ENCODE results near the gene UBTD1.
A peak's percentile ranks its signal among the peaks of the same experiment; 100 is the strongest.

UBTD1 gene

GRCh38 chr10:97577701-97578100 is 79.0 kb downstream of the UBTD1 start:
- DNase-seq = no peak
- TF ChIP-seq POLR2A (IDR thresholded peaks at IDR 0.05; ENCODE audit: low read length) (no peak), GATA1 (IDR thresholded peaks at IDR 0.05; ENCODE audit: low read depth, low read length) (no peak)

- TF ChIP-seq GATA1 (IDR thresholded peaks at IDR 0.05; ENCODE audit: low read depth, low read length) (no peak), POLR2A (IDR thresholded peaks at IDR 0.05; ENCODE audit: low read length) (no peak)
- DNase-seq = no peak
Measured at GRCh38 chr10:97578171-97578844, 79.6 kb downstream of the UBTD1 start.

- TF ChIP-seq POLR2A (IDR thresholded peaks at IDR 0.05; ENCODE audit: low read length) = no peak
- TF ChIP-seq GATA1 (IDR thresholded peaks at IDR 0.05; ENCODE audit: low read depth, low read length) = no peak
- no peak for DNase-seq
Measured at GRCh38 chr10:97580421-97581367, 82.0 kb downstream of the UBTD1 start.

- TF ChIP-seq POLR2A (IDR thresholded peaks at IDR 0.05; ENCODE audit: low read length) (no peak), GATA1 (IDR thresholded peaks at IDR 0.05; ENCODE audit: low read depth, low read length) (no peak)
- DNase-seq = no peak
Measured at GRCh38 chr10:97582169-97582568, 83.4 kb downstream of the UBTD1 start.

GRCh38 chr10:97583476-97583875 is 84.8 kb downstream of the UBTD1 start:
- no peak for TF ChIP-seq GATA1 (IDR thresholded peaks at IDR 0.05; ENCODE audit: low read depth, low read length)
- TF ChIP-seq POLR2A (IDR thresholded peaks at IDR 0.05; ENCODE audit: low read length) = no peak
- DNase-seq = no peak

GRCh38 chr10:97584060-97584797 is 85.5 kb downstream of the UBTD1 start, which contains the start of gene HOGA1:
Gene HOGA1 (plus strand): TSS chr10:97584389. CDS start chr10:97584704, 315 bp downstream.
- no peak for DNase-seq
- TF ChIP-seq POLR2A (IDR thresholded peaks at IDR 0.05; ENCODE audit: low read length) = no peak
- TF ChIP-seq GATA1 (IDR thresholded peaks at IDR 0.05; ENCODE audit: low read depth, low read length) = no peak

GRCh38 chr10:97584798-97585438 is 86.2 kb downstream of the UBTD1 start:
- TF ChIP-seq GATA1 (IDR thresholded peaks at IDR 0.05; ENCODE audit: low read depth, low read length) (no peak), POLR2A (IDR thresholded peaks at IDR 0.05; ENCODE audit: low read length) (no peak)
- no peak for DNase-seq

- no peak for DNase-seq
- TF ChIP-seq POLR2A (IDR thresholded peaks at IDR 0.05; ENCODE audit: low read length) (no peak), GATA1 (IDR thresholded peaks at IDR 0.05; ENCODE audit: low read depth, low read length) (no peak)
Measured at GRCh38 chr10:97585439-97585811, 86.7 kb downstream of the UBTD1 start.

- TF ChIP-seq GATA1 (IDR thresholded peaks at IDR 0.05; ENCODE audit: low read depth, low read length) (no peak), POLR2A (IDR thresholded peaks at IDR 0.05; ENCODE audit: low read length) (no peak)
- DNase-seq = no peak
Measured at GRCh38 chr10:97587183-97587582, 88.5 kb downstream of the UBTD1 start.

- DNase-seq = no peak
- no peak for TF ChIP-seq POLR2A (IDR thresholded peaks at IDR 0.05; ENCODE audit: low read length)
- no peak for TF ChIP-seq GATA1 (IDR thresholded peaks at IDR 0.05; ENCODE audit: low read depth, low read length)
Measured at GRCh38 chr10:97589479-97589878, 90.8 kb downstream of the UBTD1 start, which contains the start of gene C10orf62. Gene C10orf62 (plus strand): TSS chr10:97589721. CDS start chr10:97589898, 177 bp downstream.

GRCh38 chr10:97590082-97590747 is 91.5 kb downstream of the UBTD1 start:
- DNase-seq = no peak
- TF ChIP-seq GATA1 (IDR thresholded peaks at IDR 0.05; ENCODE audit: low read depth, low read length) (no peak), POLR2A (IDR thresholded peaks at IDR 0.05; ENCODE audit: low read length) (no peak)

- no peak for TF ChIP-seq GATA1 (IDR thresholded peaks at IDR 0.05; ENCODE audit: low read depth, low read length)
- peak in 1 of 2 experiments; percentile 33 for DNase-seq
Measured at GRCh38 chr10:97590748-97591495, 92.2 kb downstream of the UBTD1 start.

Data from erythroblast (primary cell).